Activated naive CD4-positive, alpha-beta T cell (primary cell): ENCODE measurements around the gene FAM241A.

Experiments used
- DNase-seq, 4 experiments: peaks; one replicate each; lab custom pipeline; 2025; lab: John Stamatoyannopoulos, UW

FAM241A gene

DNA sequence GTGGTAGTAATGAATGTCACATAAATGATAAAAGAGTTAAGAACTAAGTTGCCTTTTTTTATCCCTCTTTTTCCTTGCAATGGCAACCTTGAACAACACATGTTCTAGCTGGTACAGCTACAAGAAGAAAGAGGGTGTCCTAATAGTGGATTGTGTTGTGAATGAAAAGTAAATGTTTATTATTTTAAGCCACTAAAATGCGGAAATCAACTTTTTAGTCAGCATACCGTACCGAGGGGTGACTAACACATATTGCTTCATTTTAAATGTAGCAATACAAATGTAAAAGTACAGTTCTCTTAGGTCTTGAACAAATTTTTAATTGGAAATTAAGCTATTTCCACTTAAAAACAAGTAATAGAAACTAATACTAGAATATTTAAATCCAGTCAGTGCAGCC, 68.6 kb downstream of the FAM241A start:
- DNase-seq, result no peak

DNA sequence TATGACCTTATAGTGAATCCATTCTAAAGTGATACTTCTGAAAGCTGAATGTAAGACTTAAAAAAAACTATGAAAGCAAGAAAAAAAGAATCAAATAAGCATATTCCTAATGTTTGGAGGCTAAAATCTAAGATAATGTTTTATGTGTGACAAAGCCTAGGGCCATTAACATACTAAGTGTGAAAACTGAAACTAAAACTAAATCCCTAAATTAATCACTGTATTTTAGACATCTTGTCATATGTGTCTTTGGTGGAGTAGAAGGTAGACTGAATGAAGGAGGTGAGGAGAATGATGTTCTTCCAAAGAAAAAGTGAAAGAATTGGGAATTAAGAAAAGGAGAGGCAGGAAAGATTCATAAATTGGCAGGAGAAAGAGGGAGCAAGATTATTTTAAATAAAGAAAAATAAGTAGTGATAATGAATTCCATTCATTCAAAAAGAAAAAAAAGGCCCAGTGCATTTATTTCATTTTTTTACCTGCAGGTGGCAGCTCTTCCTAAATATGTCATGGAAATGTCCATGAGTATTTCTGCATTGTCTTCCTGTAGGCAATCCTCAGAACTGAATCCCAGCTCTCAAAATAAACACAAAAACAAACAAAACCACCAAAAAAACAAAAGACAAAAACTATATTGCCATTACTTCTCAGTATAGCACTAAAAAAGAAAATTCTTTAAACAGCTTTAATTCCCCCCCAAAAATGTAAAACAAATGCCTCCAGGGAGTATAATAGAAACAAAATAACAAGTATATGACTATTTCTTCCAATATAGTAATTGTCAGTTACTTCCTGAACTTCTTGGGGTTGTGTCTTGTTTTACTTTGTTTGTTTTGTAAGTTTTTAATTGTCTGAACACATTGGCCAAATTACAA, 69.4 kb downstream of the FAM241A start:
- no peak for DNase-seq

DNA sequence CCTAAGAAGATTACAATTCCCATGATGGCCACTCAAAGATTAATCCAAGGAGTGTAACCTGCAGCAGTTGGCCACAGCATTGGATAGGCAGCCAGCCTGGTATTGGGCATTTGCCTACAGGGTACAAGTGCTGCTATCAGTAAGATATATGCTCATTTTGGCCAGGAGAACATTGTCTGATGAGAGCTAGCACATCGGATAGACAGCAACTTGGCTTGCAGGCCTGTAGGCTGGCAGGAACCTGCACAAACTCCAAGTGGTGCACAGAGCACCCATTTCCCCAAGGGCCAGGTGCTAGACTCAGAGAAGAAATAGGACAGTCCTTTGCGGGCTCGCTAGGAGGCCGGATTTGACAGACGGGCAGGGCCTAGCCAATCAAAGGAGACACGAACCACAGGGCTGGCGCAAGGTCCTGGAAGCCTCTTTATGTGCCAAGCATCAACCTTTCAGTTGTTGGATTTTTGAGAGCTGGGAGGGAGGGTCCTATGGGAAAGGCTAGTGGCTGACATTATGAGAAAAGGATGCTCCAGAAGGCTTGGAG, 74.6 kb downstream of the FAM241A start:
- no peak for DNase-seq

DNA sequence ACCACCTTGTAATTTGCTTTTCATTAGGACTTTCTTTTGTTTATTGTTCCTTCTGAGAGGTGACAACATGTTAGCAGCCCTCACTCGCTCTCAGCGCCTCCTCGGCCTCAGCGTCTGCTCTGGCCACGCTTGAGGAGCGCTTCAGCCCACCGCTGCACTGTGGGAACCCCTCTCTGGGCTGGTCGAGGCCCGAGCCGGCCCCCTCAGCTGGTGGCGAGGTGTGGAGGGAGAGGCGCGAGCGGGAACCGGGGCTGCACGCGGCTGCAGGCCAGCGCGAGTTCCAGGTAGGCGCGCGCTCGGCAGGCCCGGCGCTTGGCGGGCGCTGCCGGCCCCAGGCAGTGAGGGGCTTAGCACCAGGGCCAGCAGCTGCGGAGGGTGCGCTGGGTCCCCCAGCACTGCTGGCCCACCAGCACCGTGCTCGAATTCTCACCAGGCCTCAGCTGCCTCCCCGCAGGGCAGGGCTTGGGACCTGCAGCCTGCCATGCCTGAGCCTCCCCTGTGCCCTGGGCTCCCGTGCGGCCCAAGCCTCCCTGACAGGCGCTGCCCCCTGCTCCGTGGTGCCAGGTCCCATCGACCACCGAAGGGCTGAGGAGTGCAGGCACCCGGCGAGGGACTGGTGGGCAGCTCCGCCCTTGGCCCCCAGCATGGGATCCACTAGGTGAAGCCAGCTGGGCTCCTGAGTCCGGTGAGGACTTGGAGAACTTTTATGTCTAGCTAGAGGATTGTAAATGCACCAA, 77.1 kb downstream of the FAM241A start:
- DNase-seq, result no peak

DNA sequence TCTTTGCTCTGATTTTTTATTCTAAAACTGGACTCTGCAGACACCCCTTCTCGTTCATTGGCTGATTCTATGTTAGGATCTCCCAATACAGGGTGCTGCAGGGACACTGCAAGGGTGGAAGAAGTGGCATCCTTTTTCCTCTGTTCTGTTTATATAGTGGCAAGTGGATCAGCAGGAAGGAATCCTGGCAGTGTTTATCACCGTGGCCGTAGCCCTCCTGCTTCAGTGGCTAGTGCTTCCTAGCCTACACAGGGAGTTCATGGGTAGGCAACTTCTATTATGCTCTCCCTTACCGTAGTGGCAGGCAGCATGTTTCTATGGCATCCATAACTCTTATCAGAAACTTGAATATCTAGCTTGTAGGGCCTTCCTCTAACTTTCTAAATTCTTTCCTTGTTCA, 79.9 kb downstream of the FAM241A start:
- DNase-seq, result no peak

DNA sequence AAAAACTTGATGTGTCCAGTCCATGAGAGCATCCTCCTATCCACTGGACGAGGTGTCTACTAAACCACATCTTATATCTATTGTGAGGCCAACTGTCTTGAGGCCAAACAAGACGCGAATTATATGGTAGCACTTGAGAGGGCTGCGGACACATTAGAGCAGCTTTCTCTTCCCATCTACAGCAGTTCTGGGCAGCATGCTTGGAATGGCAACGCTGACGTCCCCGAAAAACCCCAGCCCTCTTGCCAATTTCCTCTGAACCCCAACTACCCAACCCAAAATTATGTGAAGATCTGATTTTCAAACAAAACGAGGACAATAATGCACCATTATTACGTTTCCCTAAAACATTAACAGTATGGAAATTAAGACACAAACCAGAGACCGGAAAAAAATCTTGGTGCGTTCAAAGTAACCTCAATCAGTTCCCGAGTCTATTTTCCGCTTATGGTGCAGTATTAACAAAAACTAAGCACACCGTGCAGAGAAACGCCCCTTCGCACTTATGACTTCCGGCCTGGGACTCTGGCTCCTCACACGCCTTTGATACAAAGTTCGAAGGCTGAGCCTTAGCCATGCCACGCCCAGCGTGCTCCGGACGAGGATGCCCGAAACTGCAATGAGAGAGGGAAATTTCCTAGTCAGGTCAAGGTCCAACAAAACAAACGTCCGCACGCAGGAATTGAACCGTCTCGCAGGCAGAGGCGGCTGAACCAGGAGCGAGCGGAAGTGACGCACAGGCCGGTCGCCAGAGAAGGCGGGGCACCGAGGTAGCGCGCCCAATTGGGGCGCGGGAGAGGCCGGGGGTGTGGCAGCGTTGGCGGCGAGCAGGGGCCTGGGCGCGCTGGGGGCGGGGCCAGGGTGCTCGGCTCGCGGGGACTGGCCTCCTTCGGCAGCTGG, 85.9 kb downstream of the FAM241A start:
- DNase-seq, result peak; percentile 86 to 94 (median 88)

DNA sequence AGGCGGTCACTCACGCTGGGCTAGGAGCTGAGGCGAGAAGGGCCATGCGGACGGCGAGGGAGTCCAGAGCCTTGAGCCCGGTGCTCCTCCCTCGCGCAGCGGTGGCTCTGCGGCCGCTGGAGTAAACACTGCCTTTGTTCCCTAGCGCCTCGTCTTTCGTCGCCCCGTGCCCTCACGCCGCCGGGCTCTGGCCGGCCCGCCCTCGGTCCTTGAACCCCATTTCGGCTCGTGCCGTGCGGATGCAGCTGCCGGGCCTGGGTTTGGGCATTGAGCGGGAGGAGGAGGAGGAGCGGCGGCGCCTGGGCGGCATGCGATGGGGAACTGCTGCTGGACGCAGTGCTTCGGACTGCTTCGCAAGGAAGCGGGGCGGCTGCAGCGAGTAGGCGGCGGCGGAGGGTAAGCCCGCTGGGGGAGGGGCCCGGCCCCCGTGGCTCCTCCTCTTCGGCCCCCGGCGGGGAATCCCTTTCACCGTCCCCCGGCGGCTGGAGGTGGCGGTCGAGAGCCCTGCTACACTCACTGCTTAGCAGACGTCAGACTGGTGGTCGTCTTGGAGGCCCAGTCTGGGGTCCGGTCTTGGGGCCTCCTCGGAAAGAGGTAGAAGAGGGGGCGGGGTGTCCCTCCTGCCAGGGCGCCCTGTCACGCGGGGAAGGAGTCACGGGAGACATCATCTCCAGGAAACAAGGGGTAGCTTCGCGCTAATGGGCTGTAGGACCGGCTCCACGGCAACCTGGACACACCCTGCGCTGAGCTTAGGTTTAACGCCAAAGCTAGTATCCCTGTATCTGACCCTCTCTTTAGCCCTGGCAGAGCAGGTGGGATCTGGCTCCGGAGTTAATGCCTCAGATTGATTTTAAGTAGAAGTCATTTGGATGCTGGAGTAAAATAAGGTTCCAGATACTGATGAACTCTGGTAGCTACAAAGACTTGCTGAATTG, 86.8 kb downstream of the FAM241A start, which contains the start of gene AP1AR:
Gene AP1AR, plus strand, starts transcription at position 9 of the 935 bp plus-strand sequence. Its CDS starts 305 bp downstream, at position 314.
- DNase-seq, result peak; percentile 35 to 64 (median 52)

DNA sequence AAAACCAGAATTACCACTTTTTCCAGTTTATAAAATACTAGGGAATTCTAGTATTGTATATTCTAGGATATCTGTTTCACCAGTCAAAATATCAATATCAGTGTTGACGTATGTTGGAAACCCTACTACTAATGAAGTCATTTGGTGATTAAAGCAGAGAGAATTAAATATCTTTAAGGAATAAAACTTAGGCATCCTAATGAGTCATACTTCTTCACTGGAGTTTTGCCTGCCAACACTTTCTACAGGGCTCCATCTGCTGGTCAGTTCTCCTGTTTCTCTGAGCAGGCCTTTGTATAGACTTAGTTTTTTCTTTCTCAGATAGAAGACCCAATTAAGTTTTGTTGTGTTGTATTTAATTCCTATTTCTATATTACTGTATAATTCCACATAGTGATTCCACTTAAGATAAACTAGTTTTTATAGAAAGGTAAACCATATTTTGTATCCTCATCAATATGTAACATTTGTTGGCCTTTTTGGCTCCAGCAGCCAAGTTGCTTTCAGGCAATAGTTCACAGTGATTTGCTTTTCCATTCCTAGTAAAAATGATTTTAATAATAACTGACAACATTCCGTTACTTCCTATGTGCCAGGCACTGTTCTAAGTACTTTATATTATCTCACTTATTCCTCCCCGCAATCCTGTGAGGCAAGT, 89.8 kb downstream of the FAM241A start:
- DNase-seq, result peak in 2 of 4 experiments; percentile 6 to 18

DNA sequence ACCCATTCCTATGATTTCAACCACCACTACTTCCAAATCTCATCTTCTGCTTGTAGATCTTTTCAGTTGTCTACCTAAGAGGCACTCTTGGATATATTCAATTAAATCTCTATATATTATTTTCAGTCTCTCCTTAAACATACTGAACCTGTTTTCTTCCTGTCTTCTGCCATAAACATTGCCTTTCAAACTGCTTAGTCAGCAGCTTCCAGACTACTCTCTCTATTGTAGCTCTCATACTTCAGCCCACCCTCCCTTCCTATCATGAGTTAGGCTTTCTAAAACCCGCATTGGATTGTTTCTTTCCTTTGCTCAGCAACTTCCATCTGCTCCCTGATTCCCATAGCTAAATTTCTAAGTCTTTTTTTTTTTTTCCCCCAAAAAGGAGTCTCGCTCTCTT, 90.8 kb downstream of the FAM241A start:
- DNase-seq, result no peak

DNA sequence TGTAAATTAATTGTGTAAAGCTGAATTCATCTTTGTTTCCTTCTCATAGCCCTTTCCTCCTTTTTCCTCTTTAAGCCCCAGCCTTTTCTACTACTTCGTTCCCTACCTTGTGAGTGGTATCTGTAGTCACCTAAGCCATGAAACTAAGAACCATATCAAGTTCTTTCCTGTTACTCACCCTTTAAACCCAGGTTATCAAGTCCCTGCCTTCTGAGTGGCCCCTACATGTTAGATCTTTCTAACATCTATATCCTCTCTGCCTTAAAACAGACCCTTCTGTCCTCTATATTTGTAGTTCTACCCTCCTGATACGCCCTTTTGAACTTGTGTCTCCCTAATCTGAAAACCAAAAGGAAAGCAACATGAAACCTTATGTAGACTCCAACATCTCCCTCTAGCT, 93.6 kb downstream of the FAM241A start:
- no peak for DNase-seq
